Measurements from ENCODE around the gene SLC6A3.
"Not testable (repeated sequence)": the region's sequence is repeated elsewhere in the genome, so short reads cannot be mapped to it uniquely, and the experiment has no call there.

Gene SLC6A3

GRCh38 chr5:1463326-1464095, 18.3 kb upstream of the SLC6A3 start:
- no peak overlapping the region for H3K4me3 ChIP-seq (ENCODE audit: low read length)
- no peak for TF ChIP-seq ZNF274 (IDR thresholded peaks at IDR 0.05; ENCODE audit: low read depth, low read length)

GRCh38 chr5:1462358-1462757, 17.1 kb upstream of the SLC6A3 start:
- no peak overlapping the region for H3K4me3 ChIP-seq (ENCODE audit: low read length)
- no peak for TF ChIP-seq ZNF274 (IDR thresholded peaks at IDR 0.05; ENCODE audit: low read depth, low read length)

- TF ChIP-seq ZNF274 (IDR thresholded peaks at IDR 0.05; ENCODE audit: low read depth, low read length), result no peak
- H3K4me3 ChIP-seq (ENCODE audit: low read length), result no peak overlapping the region
These were observed 16.2 kb upstream of the SLC6A3 start for GRCh38 chr5:1461396-1461795.

GRCh38 chr5:1460054-1460682, 14.9 kb upstream of the SLC6A3 start:
- no peak for TF ChIP-seq ZNF274 (IDR thresholded peaks at IDR 0.05; ENCODE audit: low read depth, low read length)

GRCh38 chr5:1459435-1459834, 14.2 kb upstream of the SLC6A3 start:
- H3K4me3 ChIP-seq (ENCODE audit: low read length), result not testable (repeated sequence)

More at GRCh38 chr5:1460054-1460682, 14.9 kb upstream of the SLC6A3 start:
- no peak overlapping the region for H3K4me3 ChIP-seq (ENCODE audit: low read length)

GRCh38 chr5:1456110-1456881, 11.1 kb upstream of the SLC6A3 start:
- H3K4me3 ChIP-seq (ENCODE audit: low read length), result not testable (repeated sequence)

GRCh38 chr5:1453613-1454012, 8.4 kb upstream of the SLC6A3 start:
- H3K4me3 ChIP-seq (ENCODE audit: low read length), result no peak overlapping the region
- no peak for TF ChIP-seq ZNF274 (IDR thresholded peaks at IDR 0.05; ENCODE audit: low read depth, low read length)

- H3K4me3 ChIP-seq (ENCODE audit: low read length), result no peak overlapping the region
- TF ChIP-seq ZNF274 (IDR thresholded peaks at IDR 0.05; ENCODE audit: low read depth, low read length), result no peak
These were observed 3.9 kb upstream of the SLC6A3 start for GRCh38 chr5:1449081-1449630.

- TF ChIP-seq ZNF274 (IDR thresholded peaks at IDR 0.05; ENCODE audit: low read depth, low read length), result no peak
- H3K4me3 ChIP-seq (ENCODE audit: low read length), result no peak overlapping the region
These were observed 3.3 kb upstream of the SLC6A3 start for GRCh38 chr5:1448511-1449011.

- no peak for TF ChIP-seq ZNF274 (IDR thresholded peaks at IDR 0.05; ENCODE audit: low read depth, low read length)
- H3K4me3 ChIP-seq (ENCODE audit: low read length), result no peak overlapping the region
These were observed 2.6 kb upstream of the SLC6A3 start for GRCh38 chr5:1447671-1448361.

GRCh38 chr5:1446602-1447343, 1.5 kb upstream of the SLC6A3 start:
- no peak overlapping the region for H3K4me3 ChIP-seq (ENCODE audit: low read length)
- TF ChIP-seq ZNF274 (IDR thresholded peaks at IDR 0.05; ENCODE audit: low read depth, low read length), result no peak

- no peak overlapping the region for H3K4me3 ChIP-seq (ENCODE audit: low read length)
These were observed 705 bp upstream of the SLC6A3 start for GRCh38 chr5:1445689-1446601.

More at GRCh38 chr5:1445689-1446601, 705 bp upstream of the SLC6A3 start:
- TF ChIP-seq ZNF274 (IDR thresholded peaks at IDR 0.05; ENCODE audit: low read depth, low read length), result no peak
